Measurements from ENCODE around the gene PLXNB1.
"Not testable (repeated sequence)": the region's sequence is repeated elsewhere in the genome, so short reads cannot be mapped to it uniquely, and the experiment has no call there.

PLXNB1 gene

GRCh38 chr3:48474619-48475018 is 44.7 kb upstream of the PLXNB1 start:
- no peaks in the 10 kb centered on the region for H3K27me3 ChIP-seq (ENCODE audit: insufficient read depth, low read length, poor library complexity)
- ATAC-seq (ENCODE audit: insufficient read depth, low read depth): no peak
- peaks cover 23% of the 10 kb centered on the region for H4K20me1 ChIP-seq (ENCODE audit: insufficient read depth, low read length)
- H3K27ac ChIP-seq (ENCODE audit: low read length): no peak overlapping the region
- H3K4me2 ChIP-seq (ENCODE audit: insufficient read depth, low read length): no peak overlapping the region
- H3K79me2 ChIP-seq (ENCODE audit: insufficient read depth, low read length): peaks cover 29% of the 10 kb centered on the region
- no peak for TF ChIP-seq CTCF (IDR thresholded peaks at IDR 0.05; ENCODE audit: borderline replicate concordance, extremely low read depth, low read length, poor library complexity, severe bottlenecking)
- no peak for TF ChIP-seq EZH2 (IDR thresholded peaks at IDR 0.05; ENCODE audit: borderline replicate concordance, low read depth, low read length, severe bottlenecking)
- peaks cover 53% of the 10 kb centered on the region for H3K4me1 ChIP-seq (ENCODE audit: insufficient read depth, low read length)
- no peak overlapping the region for H3K4me3 ChIP-seq (ENCODE audit: low read depth in 1 of 2, low read length in 2 of 2)
- H2AFZ ChIP-seq (ENCODE audit: low read depth, low read length): no peak overlapping the region
- no peaks in the 10 kb centered on the region for H3K9me3 ChIP-seq (ENCODE audit: insufficient read depth, low read length, severe bottlenecking)
- no peak for DNase-seq
- H3K9ac ChIP-seq (ENCODE audit: low read depth, low read length): no peak overlapping the region
- peaks cover 9% of the 10 kb centered on the region for H3K36me3 ChIP-seq (ENCODE audit: insufficient read depth, low read length)

DNA sequence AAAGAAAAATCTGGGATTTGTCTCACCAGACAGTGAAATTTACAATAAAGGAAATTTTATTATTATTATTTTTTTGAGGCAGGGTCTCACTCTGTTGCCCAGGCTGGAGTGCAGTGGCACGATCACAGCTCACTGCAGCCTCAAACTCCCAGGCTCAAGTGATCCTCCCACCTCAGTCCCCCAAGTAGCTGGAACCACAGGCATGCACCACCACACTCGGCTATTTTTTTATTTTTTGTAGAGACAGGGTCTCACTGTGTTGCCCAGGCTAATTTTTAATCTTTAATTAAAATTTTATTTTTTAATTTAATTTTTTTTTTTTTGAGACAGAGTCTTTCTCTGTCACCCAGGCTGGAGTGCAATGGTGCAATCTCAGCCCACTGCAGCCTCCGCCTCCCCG is 44.1 kb upstream of the PLXNB1 start:
- Histone ChIP-seq H4K20me1 (ENCODE audit: insufficient read depth, low read length) (peaks cover 28% of the 10 kb centered on the region), H3K36me3 (ENCODE audit: insufficient read depth, low read length) (peaks cover 15% of the 10 kb centered on the region), H3K4me1 (ENCODE audit: insufficient read depth, low read length) (peaks cover 53% of the 10 kb centered on the region), H3K79me2 (ENCODE audit: insufficient read depth, low read length) (peaks cover 35% of the 10 kb centered on the region)
- H3K4me3 ChIP-seq (ENCODE audit: low read depth in 1 of 2, low read length in 2 of 2); H3K9ac ChIP-seq (ENCODE audit: low read depth, low read length); H3K27me3 ChIP-seq (ENCODE audit: insufficient read depth, low read length, poor library complexity); H2AFZ ChIP-seq (ENCODE audit: low read depth, low read length); H3K27ac ChIP-seq (ENCODE audit: low read length); H3K9me3 ChIP-seq (ENCODE audit: insufficient read depth, low read length, severe bottlenecking); DNase-seq; H3K4me2 ChIP-seq (ENCODE audit: insufficient read depth, low read length); ATAC-seq (ENCODE audit: insufficient read depth, low read depth): not testable (repeated sequence)

DNA sequence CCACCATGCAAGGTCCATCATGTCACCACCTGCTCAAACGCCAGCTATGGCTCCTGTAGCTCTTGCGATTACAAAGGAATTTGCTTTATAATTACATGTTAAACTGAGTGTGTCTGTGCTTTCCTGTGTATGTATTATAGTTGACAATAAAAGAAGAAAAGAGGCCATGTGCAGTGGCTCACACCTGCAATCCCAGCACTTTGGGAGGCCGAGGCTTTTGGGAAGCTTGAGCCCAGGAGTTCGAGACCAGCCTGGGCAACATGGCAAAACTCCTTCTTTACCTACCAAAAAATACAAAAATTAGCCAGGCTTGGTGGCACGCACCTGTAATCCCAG is 43.7 kb upstream of the PLXNB1 start:
- peaks cover 24% of the 10 kb centered on the region for H4K20me1 ChIP-seq (ENCODE audit: insufficient read depth, low read length)
- no peak for DNase-seq
- no peaks in the 10 kb centered on the region for H3K27me3 ChIP-seq (ENCODE audit: insufficient read depth, low read length, poor library complexity)
- no peak for ATAC-seq (ENCODE audit: insufficient read depth, low read depth)
- H2AFZ ChIP-seq (ENCODE audit: low read depth, low read length): peak overlapping the region; percentile 67
- peak overlapping the region; percentile 85 for H3K9ac ChIP-seq (ENCODE audit: low read depth, low read length)
- H3K36me3 ChIP-seq (ENCODE audit: insufficient read depth, low read length): peaks cover 19% of the 10 kb centered on the region
- H3K9me3 ChIP-seq (ENCODE audit: insufficient read depth, low read length, severe bottlenecking): no peaks in the 10 kb centered on the region
- H3K79me2 ChIP-seq (ENCODE audit: insufficient read depth, low read length): peaks cover 39% of the 10 kb centered on the region
- H3K4me3 ChIP-seq (ENCODE audit: low read depth in 1 of 2, low read length in 2 of 2): peak overlapping the region in 1 of 2 experiments; percentile 86; a peak in 2 of 4 replicates
- no peak for TF ChIP-seq CTCF (IDR thresholded peaks at IDR 0.05; ENCODE audit: borderline replicate concordance, extremely low read depth, low read length, poor library complexity, severe bottlenecking)
- TF ChIP-seq EZH2 (IDR thresholded peaks at IDR 0.05; ENCODE audit: borderline replicate concordance, low read depth, low read length, severe bottlenecking): no peak
- H3K4me1 ChIP-seq (ENCODE audit: insufficient read depth, low read length): peaks cover 53% of the 10 kb centered on the region
- H3K4me2 ChIP-seq (ENCODE audit: insufficient read depth, low read length): peak overlapping the region; percentile 83
- peak overlapping the region; percentile 66 for H3K27ac ChIP-seq (ENCODE audit: low read length)

DNA sequence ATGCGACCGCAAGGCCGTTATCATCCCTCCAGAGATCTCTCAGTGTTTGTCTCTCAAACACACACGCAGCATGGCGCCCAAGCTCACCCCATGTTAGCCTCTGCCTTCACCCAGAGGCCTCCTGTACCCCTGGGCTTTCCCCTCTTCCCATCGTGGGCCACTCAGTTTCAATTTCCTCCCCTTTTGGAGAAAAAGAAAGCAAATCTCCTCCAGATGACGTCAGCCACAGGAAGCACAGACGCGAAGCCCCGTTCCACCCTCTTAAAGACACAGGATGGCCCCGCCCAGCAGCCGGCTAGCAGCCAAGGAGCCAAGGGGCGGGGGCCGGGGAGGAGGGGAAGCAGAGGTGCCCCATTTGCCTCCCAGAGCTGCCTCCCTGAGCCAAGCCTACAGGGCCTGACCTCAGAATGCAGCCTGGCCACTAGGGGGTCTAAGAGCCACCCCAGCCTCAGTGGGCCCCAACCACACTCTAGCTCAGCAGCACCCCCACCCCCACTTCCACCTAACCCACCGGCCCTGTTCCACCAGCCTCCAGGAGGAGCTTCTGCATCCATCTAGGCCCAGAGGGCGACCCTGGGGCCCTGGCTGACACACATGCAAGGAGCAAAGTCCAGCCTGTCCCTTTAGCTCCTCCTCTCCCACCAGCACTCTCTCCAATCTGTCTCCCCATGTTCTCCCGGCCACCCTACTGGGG is 43.2 kb upstream of the PLXNB1 start:
- DNase-seq (peak; percentile 96), ATAC-seq (ENCODE audit: insufficient read depth, low read depth) (peak; percentile 88)
- no peaks in the 10 kb centered on the region for H3K9me3 ChIP-seq (ENCODE audit: insufficient read depth, low read length, severe bottlenecking)
- H3K36me3 ChIP-seq (ENCODE audit: insufficient read depth, low read length): peaks cover 25% of the 10 kb centered on the region
- TF ChIP-seq EZH2 (IDR thresholded peaks at IDR 0.05; ENCODE audit: borderline replicate concordance, low read depth, low read length, severe bottlenecking) (no peak), CTCF (IDR thresholded peaks at IDR 0.05; ENCODE audit: borderline replicate concordance, extremely low read depth, low read length, poor library complexity, severe bottlenecking) (peak; percentile 57)
- peak overlapping the region; percentile 53 to 86 for H3K4me3 ChIP-seq (ENCODE audit: low read depth in 1 of 2, low read length in 2 of 2)
- peak overlapping the region; percentile 78 for H2AFZ ChIP-seq (ENCODE audit: low read depth, low read length)
- peak overlapping the region; percentile 93 for H3K27ac ChIP-seq (ENCODE audit: low read length)
- peak overlapping the region; percentile 85 for H3K9ac ChIP-seq (ENCODE audit: low read depth, low read length)
- peaks cover 44% of the 10 kb centered on the region for H3K79me2 ChIP-seq (ENCODE audit: insufficient read depth, low read length)
- no peaks in the 10 kb centered on the region for H3K27me3 ChIP-seq (ENCODE audit: insufficient read depth, low read length, poor library complexity)
- peaks cover 53% of the 10 kb centered on the region for H3K4me1 ChIP-seq (ENCODE audit: insufficient read depth, low read length)
- peak overlapping the region; percentile 83 for H3K4me2 ChIP-seq (ENCODE audit: insufficient read depth, low read length)
- H4K20me1 ChIP-seq (ENCODE audit: insufficient read depth, low read length): peaks cover 22% of the 10 kb centered on the region
